ENCODE data around the gene LRP8. TPM values are rescaled to one million over a fixed set of nuclear protein-coding genes. Genes with fewer than 3 reads are reported as not detected.

Gene LRP8
- total and polyA plus RNA-seq, 2 experiments from 2014 or later: 27.8 to 71.1 TPM

- no peak overlapping the region for H3K4me3 Mint-ChIP-seq
- no peak for DNase-seq (ENCODE audit: low spot score)
- no peak overlapping the region for H3K27ac Mint-ChIP-seq
- H3K36me3 ChIP-seq (ENCODE audit: insufficient read depth): peaks cover 2% of the 10 kb centered on the region; the same call in 1 of the 2 replicates
- no peak for ATAC-seq
- H3K9me2 ChIP-seq (ENCODE audit: insufficient read depth): no peaks in the 10 kb centered on the region
- H3K79me2 ChIP-seq (replicated peaks; ENCODE audit: insufficient read depth): no peaks in the 10 kb centered on the region
- no peak overlapping the region for H3K27ac ChIP-seq (ENCODE audit: low read depth)
- TF ChIP-seq, protein P1, sequence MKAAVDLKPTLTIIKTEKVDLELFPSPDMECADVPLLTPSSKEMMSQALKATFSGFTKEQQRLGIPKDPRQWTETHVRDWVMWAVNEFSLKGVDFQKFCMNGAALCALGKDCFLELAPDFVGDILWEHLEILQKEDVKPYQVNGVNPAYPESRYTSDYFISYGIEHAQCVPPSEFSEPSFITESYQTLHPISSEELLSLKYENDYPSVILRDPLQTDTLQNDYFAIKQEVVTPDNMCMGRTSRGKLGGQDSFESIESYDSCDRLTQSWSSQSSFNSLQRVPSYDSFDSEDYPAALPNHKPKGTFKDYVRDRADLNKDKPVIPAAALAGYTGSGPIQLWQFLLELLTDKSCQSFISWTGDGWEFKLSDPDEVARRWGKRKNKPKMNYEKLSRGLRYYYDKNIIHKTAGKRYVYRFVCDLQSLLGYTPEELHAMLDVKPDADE (IDR thresholded peaks at IDR 0.05): no peak
- TF ChIP-seq NANOG (IDR thresholded peaks at IDR 0.05; ENCODE audit: borderline replicate concordance) (no peak), JUNB (IDR thresholded peaks at IDR 0.05; ENCODE audit: unreplicated experiment) (no peak), STAT1 (IDR thresholded peaks at IDR 0.05; ENCODE audit: unreplicated experiment) (no peak), CREB1 (CRISPR knock-in tag; IDR thresholded peaks at IDR 0.05; ENCODE audit: low read depth) (no peak), ZNF331 (CRISPR knock-in tag; IDR thresholded peaks at IDR 0.05; ENCODE audit: low read depth) (no peak), EZH2 (IDR thresholded peaks at IDR 0.05; ENCODE audit: low read depth, unreplicated experiment) (no peak), POLR2AphosphoS5 (IDR thresholded peaks at IDR 0.05; ENCODE audit: low read depth) (no peak), ZNF114 (CRISPR knock-in tag; IDR thresholded peaks at IDR 0.05) (no peak), EZH2phosphoT487 (IDR thresholded peaks at IDR 0.05; ENCODE audit: unreplicated experiment) (no peak)
- TF ChIP-seq, protein P2, sequence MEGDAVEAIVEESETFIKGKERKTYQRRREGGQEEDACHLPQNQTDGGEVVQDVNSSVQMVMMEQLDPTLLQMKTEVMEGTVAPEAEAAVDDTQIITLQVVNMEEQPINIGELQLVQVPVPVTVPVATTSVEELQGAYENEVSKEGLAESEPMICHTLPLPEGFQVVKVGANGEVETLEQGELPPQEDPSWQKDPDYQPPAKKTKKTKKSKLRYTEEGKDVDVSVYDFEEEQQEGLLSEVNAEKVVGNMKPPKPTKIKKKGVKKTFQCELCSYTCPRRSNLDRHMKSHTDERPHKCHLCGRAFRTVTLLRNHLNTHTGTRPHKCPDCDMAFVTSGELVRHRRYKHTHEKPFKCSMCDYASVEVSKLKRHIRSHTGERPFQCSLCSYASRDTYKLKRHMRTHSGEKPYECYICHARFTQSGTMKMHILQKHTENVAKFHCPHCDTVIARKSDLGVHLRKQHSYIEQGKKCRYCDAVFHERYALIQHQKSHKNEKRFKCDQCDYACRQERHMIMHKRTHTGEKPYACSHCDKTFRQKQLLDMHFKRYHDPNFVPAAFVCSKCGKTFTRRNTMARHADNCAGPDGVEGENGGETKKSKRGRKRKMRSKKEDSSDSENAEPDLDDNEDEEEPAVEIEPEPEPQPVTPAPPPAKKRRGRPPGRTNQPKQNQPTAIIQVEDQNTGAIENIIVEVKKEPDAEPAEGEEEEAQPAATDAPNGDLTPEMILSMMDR (conservative IDR thresholded peaks at IDR 0.05; ENCODE audit: low read depth in 2 of 2): no peak
- TF ChIP-seq, protein P3, sequence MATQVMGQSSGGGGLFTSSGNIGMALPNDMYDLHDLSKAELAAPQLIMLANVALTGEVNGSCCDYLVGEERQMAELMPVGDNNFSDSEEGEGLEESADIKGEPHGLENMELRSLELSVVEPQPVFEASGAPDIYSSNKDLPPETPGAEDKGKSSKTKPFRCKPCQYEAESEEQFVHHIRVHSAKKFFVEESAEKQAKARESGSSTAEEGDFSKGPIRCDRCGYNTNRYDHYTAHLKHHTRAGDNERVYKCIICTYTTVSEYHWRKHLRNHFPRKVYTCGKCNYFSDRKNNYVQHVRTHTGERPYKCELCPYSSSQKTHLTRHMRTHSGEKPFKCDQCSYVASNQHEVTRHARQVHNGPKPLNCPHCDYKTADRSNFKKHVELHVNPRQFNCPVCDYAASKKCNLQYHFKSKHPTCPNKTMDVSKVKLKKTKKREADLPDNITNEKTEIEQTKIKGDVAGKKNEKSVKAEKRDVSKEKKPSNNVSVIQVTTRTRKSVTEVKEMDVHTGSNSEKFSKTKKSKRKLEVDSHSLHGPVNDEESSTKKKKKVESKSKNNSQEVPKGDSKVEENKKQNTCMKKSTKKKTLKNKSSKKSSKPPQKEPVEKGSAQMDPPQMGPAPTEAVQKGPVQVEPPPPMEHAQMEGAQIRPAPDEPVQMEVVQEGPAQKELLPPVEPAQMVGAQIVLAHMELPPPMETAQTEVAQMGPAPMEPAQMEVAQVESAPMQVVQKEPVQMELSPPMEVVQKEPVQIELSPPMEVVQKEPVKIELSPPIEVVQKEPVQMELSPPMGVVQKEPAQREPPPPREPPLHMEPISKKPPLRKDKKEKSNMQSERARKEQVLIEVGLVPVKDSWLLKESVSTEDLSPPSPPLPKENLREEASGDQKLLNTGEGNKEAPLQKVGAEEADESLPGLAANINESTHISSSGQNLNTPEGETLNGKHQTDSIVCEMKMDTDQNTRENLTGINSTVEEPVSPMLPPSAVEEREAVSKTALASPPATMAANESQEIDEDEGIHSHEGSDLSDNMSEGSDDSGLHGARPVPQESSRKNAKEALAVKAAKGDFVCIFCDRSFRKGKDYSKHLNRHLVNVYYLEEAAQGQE (IDR thresholded peaks at IDR 0.05; ENCODE audit: unreplicated experiment): no peak
- peaks cover 3% of the 10 kb centered on the region; the same call in 1 of the 3 replicates for H3K4me1 Mint-ChIP-seq
- H3K9me3 Mint-ChIP-seq: no peaks in the 10 kb centered on the region
- H3K36me3 Mint-ChIP-seq (ENCODE audit: low read depth): peaks cover 89% of the 10 kb centered on the region
- H3K4me1 ChIP-seq (ENCODE audit: insufficient read depth): no peaks in the 10 kb centered on the region
- H3K4me3 ChIP-seq: no peak overlapping the region
- H3K4me2 ChIP-seq: no peak overlapping the region
- H4K20me1 ChIP-seq (replicated peaks; ENCODE audit: insufficient read depth): no peaks in the 10 kb centered on the region
- no peaks in the 10 kb centered on the region for H3K27me3 ChIP-seq (ENCODE audit: insufficient read depth)
- H2AFZ ChIP-seq: no peak overlapping the region
- peaks cover 13% of the 10 kb centered on the region for H3K27me3 Mint-ChIP-seq (ENCODE audit: insufficient read depth, low read depth, poor library complexity)
- H3F3A ChIP-seq (replicated peaks; ENCODE audit: low read depth): no peaks in the 10 kb centered on the region
These were observed 52.3 kb downstream of the LRP8 start for GRCh38 chr1:53275566-53275965.
